Suprapubic skin (tissue), 4 donors: ENCODE results near the gene SEC61A2. TPM values are rescaled to one million over a fixed set of nuclear protein-coding genes. Genes with fewer than 3 reads are reported as not detected.

Experiments
- DNase-seq, 2 donors: peaks; one replicate each; pipeline ENCODE4 v3.0.0-alpha.2; 2019; ENCODE audit warnings: low spot score in 2 of 2
- H3K27ac ChIP-seq: fragments of 200-600 bp; sonication (generic); one replicate; pipeline ENCODE4 v1.5.1; 2019
- H3K27me3 ChIP-seq: fragments of 200-600 bp; sonication (generic); one replicate; pipeline ENCODE4 v1.5.1; 2019
- H3K36me3 ChIP-seq: fragments of 200-600 bp; sonication (generic); one replicate; pipeline ENCODE4 v1.5.1; 2019
- H3K4me1 ChIP-seq: fragments of 200-600 bp; sonication (generic); one replicate; pipeline ENCODE4 v1.5.1; 2019
- H3K4me3 ChIP-seq: fragments of 200-600 bp; sonication (generic); one replicate; pipeline ENCODE4 v1.5.1; 2019; ENCODE audit warnings: mild to moderate bottlenecking
- H3K9me3 ChIP-seq: fragments of 200-600 bp; sonication (generic); one replicate; pipeline ENCODE4 v1.5.1; 2019
- EP300 ChIP-seq: sonication (generic); formaldehyde crosslinking; IDR thresholded peaks from one replicate; pipeline ENCODE4 v1.6.1; 2017; ENCODE audit warnings: antibody characterized with exemption
- POLR2A ChIP-seq, 2 donors: fragments of 450-650 bp; IDR thresholded peaks; one replicate each; pipeline ENCODE4 v1.6.1; 2017; ENCODE audit warnings: antibody characterized with exemption in 2 of 2, mild to moderate bottlenecking in 2 of 2, moderate library complexity in 2 of 2
- POLR2AphosphoS5 ChIP-seq, 3 donors: sonication (generic); formaldehyde crosslinking; IDR thresholded peaks; one replicate each; pipeline ENCODE4 v1.6.1; 2017; ENCODE audit warnings: antibody characterized with exemption in 3 of 3
- WGBS: methylation state at CpG from one replicate; pipeline ENCODE4 v1.1.5; 2018; 5-methylcytosine and 5-hydroxymethylcytosine counted together
- total RNA-seq, 4 donors: library from RNA; depleted of rRNA; stranded (reverse); fragments of >200 nt; gene quantifications; one replicate each; pipeline ENCODE4 v1.1.0, GENCODE V29; 2016
- TF ChIP-seq, protein P1 (sequence below), 2 donors: fragments of 200-600 bp in 1 of 2; fragments of 450-650 bp in 1 of 2; sonication (generic) in 1 of 2; IDR thresholded peaks; one replicate each; pipeline ENCODE4 v1.5.1; 2016 to 2019; ENCODE audit warnings: antibody characterized with exemption in 2 of 2, mild to moderate bottlenecking in 1 of 2, moderate library complexity in 1 of 2

The SEC61A2 gene
- total RNA-seq, 4 donors from 2014 or later = 3.5 to 18.3 (median 7.3) TPM

DNA sequence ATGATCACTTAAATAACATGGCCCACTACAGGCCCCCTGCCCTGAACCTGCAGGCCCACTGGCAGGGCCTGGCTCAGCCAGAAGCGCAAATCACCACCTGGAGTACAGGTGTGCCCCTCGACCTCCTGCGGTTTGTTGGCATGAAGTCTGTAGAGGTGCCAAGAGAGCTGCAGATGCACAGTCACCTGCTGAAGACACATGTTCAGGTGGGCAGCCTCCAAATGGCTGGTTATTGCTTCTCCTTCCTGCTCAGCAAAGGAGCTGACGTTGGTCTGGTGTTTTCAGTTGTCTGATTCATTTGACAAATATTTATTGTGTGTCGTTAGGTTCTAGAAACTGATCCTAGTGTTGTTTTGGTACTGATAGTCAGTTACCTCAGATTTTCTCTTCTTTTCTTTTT lies 31.7 kb upstream of the SEC61A2 start:
- H3K4me1 ChIP-seq = no peaks in the 10 kb centered on the region
- no peaks in the 10 kb centered on the region for H3K27me3 ChIP-seq
- no peak overlapping the region for H3K27ac ChIP-seq
- H3K4me3 ChIP-seq = no peak overlapping the region
- H3K36me3 ChIP-seq = peaks cover 65% of the 10 kb centered on the region
- no peak for DNase-seq
- H3K9me3 ChIP-seq = no peaks in the 10 kb centered on the region
- WGBS = 84% methylated on average over 4 of the region's 5 CpGs
- no peak for TF ChIP-seq EP300
- TF ChIP-seq POLR2A (IDR thresholded peaks at IDR 0.05) = no peak
- TF ChIP-seq, protein P1, sequence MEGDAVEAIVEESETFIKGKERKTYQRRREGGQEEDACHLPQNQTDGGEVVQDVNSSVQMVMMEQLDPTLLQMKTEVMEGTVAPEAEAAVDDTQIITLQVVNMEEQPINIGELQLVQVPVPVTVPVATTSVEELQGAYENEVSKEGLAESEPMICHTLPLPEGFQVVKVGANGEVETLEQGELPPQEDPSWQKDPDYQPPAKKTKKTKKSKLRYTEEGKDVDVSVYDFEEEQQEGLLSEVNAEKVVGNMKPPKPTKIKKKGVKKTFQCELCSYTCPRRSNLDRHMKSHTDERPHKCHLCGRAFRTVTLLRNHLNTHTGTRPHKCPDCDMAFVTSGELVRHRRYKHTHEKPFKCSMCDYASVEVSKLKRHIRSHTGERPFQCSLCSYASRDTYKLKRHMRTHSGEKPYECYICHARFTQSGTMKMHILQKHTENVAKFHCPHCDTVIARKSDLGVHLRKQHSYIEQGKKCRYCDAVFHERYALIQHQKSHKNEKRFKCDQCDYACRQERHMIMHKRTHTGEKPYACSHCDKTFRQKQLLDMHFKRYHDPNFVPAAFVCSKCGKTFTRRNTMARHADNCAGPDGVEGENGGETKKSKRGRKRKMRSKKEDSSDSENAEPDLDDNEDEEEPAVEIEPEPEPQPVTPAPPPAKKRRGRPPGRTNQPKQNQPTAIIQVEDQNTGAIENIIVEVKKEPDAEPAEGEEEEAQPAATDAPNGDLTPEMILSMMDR (IDR thresholded peaks at IDR 0.05) = no peak
- no peak for TF ChIP-seq POLR2AphosphoS5 (IDR thresholded peaks at IDR 0.05)

DNA sequence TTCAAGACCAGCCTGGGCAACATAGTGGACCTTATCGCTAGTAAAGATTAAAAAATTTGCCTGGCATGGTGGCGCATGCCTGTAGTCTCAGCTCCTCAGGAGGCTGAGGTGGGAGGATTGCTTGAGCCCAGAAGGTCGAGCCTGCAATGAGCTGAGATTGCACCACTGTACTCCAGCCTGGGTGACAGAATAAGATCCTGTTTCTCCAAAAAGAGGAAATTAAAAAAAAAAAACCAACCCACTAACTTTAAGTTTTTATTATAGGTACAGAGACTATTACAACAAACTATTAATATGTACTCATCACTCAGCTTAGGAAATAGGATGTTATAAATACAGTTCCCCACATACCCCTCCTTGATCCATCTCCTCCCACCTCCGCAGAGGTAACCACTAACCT lies 30.5 kb upstream of the SEC61A2 start:
- Histone ChIP-seq H3K4me1 (no peaks in the 10 kb centered on the region), H3K27ac (no peak overlapping the region), H3K27me3 (no peaks in the 10 kb centered on the region), H3K36me3 (peaks cover 61% of the 10 kb centered on the region), H3K9me3 (no peaks in the 10 kb centered on the region), H3K4me3 (no peak overlapping the region)
- TF ChIP-seq POLR2A (IDR thresholded peaks at IDR 0.05) (no peak), EP300 (no peak), POLR2AphosphoS5 (IDR thresholded peaks at IDR 0.05) (no peak)
- TF ChIP-seq, protein P1 (IDR thresholded peaks at IDR 0.05) = no peak
- WGBS = 91% methylated on average over 4 of the region's 4 CpGs
- DNase-seq = no peak

DNA sequence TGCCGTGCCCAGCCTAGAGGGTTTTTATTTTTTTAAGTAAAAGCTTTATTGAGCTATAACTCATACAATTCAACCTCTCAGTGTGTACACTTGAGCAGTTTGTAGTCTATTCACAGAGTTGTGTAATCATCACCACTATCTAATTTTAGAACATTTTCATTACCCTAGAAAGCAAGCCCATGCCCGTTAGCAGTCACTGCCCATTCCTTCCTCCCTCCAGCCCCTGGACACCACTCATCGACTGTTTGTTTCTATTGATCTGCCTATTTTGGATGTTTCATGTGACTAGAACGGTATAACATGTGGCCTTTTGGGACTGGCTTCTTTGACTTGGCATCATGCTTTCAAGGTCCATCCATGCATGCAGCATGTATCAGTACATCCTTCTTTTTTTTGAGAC lies 25.7 kb upstream of the SEC61A2 start:
- TF ChIP-seq EP300 (no peak), POLR2AphosphoS5 (IDR thresholded peaks at IDR 0.05) (no peak), POLR2A (IDR thresholded peaks at IDR 0.05) (no peak)
- TF ChIP-seq, protein P1 (IDR thresholded peaks at IDR 0.05) = no peak
- no peak overlapping the region for H3K27ac ChIP-seq
- H3K4me1 ChIP-seq = no peaks in the 10 kb centered on the region
- no peaks in the 10 kb centered on the region for H3K27me3 ChIP-seq
- no peak for DNase-seq
- H3K36me3 ChIP-seq = peaks cover 75% of the 10 kb centered on the region
- H3K9me3 ChIP-seq = no peaks in the 10 kb centered on the region
- WGBS = 86% methylated on average over 4 of the region's 4 CpGs
- no peak overlapping the region for H3K4me3 ChIP-seq

DNA sequence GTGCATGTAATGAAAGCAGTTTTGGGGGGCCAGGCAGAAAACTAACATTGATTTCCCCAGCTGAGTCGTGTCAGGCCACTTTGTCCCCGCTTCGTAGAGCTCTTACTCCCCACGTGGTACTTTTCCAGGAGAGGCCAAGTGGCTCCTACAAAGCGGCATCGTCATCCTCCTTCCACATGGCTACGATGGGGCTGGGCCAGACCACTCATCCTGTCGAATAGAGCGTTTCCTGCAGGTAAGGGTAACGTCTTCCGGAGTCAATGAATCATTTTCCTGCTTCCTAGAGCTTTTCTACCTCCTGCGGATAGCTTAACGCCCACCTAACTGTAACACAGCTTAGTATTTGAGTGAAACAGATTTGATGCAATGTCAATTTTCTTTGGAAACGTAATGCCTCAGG lies 21.7 kb upstream of the SEC61A2 start:
- TF ChIP-seq, protein P1 (IDR thresholded peaks at IDR 0.05) = no peak
- TF ChIP-seq EP300 (no peak), POLR2AphosphoS5 (IDR thresholded peaks at IDR 0.05) (no peak), POLR2A (IDR thresholded peaks at IDR 0.05) (no peak)
- no peak overlapping the region for H3K4me3 ChIP-seq
- H3K36me3 ChIP-seq = peaks cover 63% of the 10 kb centered on the region
- no peak for DNase-seq
- H3K27me3 ChIP-seq = no peaks in the 10 kb centered on the region
- 89% methylated on average over 14 of the region's 14 CpGs for WGBS
- no peak overlapping the region for H3K27ac ChIP-seq
- H3K9me3 ChIP-seq = no peaks in the 10 kb centered on the region
- H3K4me1 ChIP-seq = no peaks in the 10 kb centered on the region

DNA sequence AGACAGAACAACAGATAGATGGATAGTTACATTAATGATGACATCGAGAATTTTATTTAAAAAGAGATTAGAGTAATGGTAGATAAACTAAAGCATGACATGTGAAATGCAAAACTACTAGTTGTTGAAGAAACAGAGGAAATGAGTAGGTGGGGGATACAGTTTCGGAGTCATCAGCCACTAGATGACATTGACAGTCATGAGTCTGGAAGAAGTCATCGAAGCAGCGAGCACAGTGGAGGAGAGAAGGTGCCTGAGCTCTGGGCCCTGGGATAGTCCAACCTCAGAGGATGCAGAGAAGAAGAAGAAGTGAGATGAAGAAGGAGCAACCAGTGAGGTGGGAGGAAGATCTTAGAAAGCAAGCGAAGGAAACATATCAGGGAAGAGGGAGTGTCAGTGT lies 20.2 kb upstream of the SEC61A2 start:
- 95% methylated on average over 5 of the region's 5 CpGs for WGBS
- Histone ChIP-seq H3K4me3 (no peak overlapping the region), H3K36me3 (peaks cover 65% of the 10 kb centered on the region), H3K9me3 (no peaks in the 10 kb centered on the region), H3K27me3 (no peaks in the 10 kb centered on the region), H3K27ac (no peak overlapping the region), H3K4me1 (no peaks in the 10 kb centered on the region)
- TF ChIP-seq POLR2A (IDR thresholded peaks at IDR 0.05) = no peak
- TF ChIP-seq, protein P1 (IDR thresholded peaks at IDR 0.05) = no peak
- TF ChIP-seq POLR2AphosphoS5 (IDR thresholded peaks at IDR 0.05) = no peak
- no peak for TF ChIP-seq EP300
- DNase-seq = no peak
